ENCODE results near the gene ARRDC4.

Gene ARRDC4

GRCh38 chr15:97998307-97999071 lies 38.0 kb downstream of the ARRDC4 start:
- no peak for DNase-seq (ENCODE audit: low read depth)

- DNase-seq (ENCODE audit: low read depth), result no peak
Observed at GRCh38 chr15:98000249-98001203, 40.0 kb downstream of the ARRDC4 start.

- DNase-seq (ENCODE audit: low read depth), result no peak
Observed at GRCh38 chr15:98001663-98002194, 41.2 kb downstream of the ARRDC4 start.

- DNase-seq (ENCODE audit: low read depth), result no peak
Observed at GRCh38 chr15:98002419-98002818, 41.9 kb downstream of the ARRDC4 start.

GRCh38 chr15:98002866-98003265 lies 42.4 kb downstream of the ARRDC4 start:
- DNase-seq (ENCODE audit: low read depth), result no peak

GRCh38 chr15:98003518-98003917 lies 43.0 kb downstream of the ARRDC4 start:
- DNase-seq (ENCODE audit: low read depth), result no peak

GRCh38 chr15:98003996-98004395 lies 43.5 kb downstream of the ARRDC4 start:
- DNase-seq (ENCODE audit: low read depth), result no peak

GRCh38 chr15:98005659-98006058 lies 45.2 kb downstream of the ARRDC4 start:
- no peak for DNase-seq (ENCODE audit: low read depth)

- no peak for DNase-seq (ENCODE audit: low read depth)
Observed at GRCh38 chr15:98009169-98009568, 48.7 kb downstream of the ARRDC4 start.

GRCh38 chr15:98009971-98010370 lies 49.5 kb downstream of the ARRDC4 start:
- DNase-seq (ENCODE audit: low read depth), result no peak

- no peak for DNase-seq (ENCODE audit: low read depth)
Observed at GRCh38 chr15:98012354-98012753, 51.9 kb downstream of the ARRDC4 start.

GRCh38 chr15:98013631-98014030 lies 53.1 kb downstream of the ARRDC4 start:
- DNase-seq (ENCODE audit: low read depth), result no peak

GRCh38 chr15:98017150-98017964 lies 56.9 kb downstream of the ARRDC4 start:
- no peak for DNase-seq (ENCODE audit: low read depth)

GRCh38 chr15:98018761-98019351 lies 58.4 kb downstream of the ARRDC4 start:
- DNase-seq (ENCODE audit: low read depth), result no peak

All from stimulated activated CD8-positive, alpha-beta memory T cell treated with anti-CD3 and anti-CD28 coated beads, Interleukin-15, amount 100 ng/mL, for 1 hour (primary cell).